A673 (cell line): Measurements from ENCODE around the gene DENND11.

Experiments used
- CTCF ChIP-seq: fragments of 300-800, 200-600 bp; sonication (generic); conservative IDR thresholded peaks from 2 replicates; pipeline ENCODE4 v1.5.1; 2017; ENCODE audit warnings: low read depth, mild to moderate bottlenecking, antibody characterized with exemption, low read length, moderate library complexity, mixed read lengths
- EZH2 ChIP-seq: fragments of 200-600 bp; sonication (generic); IDR thresholded peaks from 2 replicates; pipeline ENCODE4 v1.6.1; 2017; ENCODE audit warnings: borderline replicate concordance, low read depth, mild to moderate bottlenecking, mixed read lengths, antibody characterized with exemption, low read length; ENCODE audit not compliant: poor library complexity, severe bottlenecking

GRCh38 chr7:141674702-141675101, 27.3 kb downstream of the DENND11 start:
- TF ChIP-seq CTCF: peak; percentile 55
- TF ChIP-seq EZH2: no peak
